PC-3 (cell line): ENCODE measurements around the gene MRAP.

ENCODE experiments used
- EZH2 ChIP-seq: fragments of 300-600 bp; sonication (generic); IDR thresholded peaks from one replicate; pipeline ENCODE4 v1.6.1; 2017; ENCODE audit warnings: antibody characterized with exemption, mild to moderate bottlenecking, low read length; ENCODE audit not compliant: unreplicated experiment
- TF ChIP-seq, protein P1 (sequence below): fragments of 300-600 bp; sonication (generic); conservative IDR thresholded peaks from 2 replicates; pipeline ENCODE4 v1.5.1; 2017; ENCODE audit warnings: antibody characterized with exemption, low read depth, mild to moderate bottlenecking, low read length

DNA sequence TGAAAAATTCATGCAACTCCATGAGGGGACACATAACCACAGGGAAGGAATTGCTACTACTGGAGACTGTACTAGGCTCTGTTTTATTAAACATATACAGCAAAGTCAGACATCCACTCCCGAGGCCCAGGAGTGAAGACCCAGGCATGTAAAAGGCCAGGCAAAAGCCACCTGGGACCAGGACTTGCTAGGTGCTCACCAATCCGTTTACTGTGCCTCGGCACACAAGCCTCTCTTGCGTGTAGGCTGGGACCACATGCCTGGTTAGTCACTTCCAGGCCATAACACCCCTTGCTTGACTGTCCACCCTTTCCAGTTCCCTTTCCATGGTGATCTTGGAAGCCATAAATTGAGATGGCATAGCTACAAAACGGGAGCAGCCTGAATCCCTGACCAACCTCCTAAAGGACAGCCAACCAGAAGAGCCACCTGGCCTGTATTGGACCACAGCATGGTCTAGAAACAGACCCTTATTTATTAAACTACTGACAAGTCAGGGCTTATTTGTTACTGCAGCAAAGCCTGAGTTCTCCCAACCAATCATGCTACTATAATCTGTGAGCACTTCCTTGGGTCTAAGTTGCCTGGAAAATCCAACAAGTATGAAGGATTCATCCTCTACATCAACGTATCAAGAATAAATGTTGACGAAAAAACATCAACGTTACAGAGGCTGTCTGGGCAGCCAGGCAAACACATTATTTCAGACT is 54.5 kb downstream of the MRAP start:
- TF ChIP-seq, protein P1, sequence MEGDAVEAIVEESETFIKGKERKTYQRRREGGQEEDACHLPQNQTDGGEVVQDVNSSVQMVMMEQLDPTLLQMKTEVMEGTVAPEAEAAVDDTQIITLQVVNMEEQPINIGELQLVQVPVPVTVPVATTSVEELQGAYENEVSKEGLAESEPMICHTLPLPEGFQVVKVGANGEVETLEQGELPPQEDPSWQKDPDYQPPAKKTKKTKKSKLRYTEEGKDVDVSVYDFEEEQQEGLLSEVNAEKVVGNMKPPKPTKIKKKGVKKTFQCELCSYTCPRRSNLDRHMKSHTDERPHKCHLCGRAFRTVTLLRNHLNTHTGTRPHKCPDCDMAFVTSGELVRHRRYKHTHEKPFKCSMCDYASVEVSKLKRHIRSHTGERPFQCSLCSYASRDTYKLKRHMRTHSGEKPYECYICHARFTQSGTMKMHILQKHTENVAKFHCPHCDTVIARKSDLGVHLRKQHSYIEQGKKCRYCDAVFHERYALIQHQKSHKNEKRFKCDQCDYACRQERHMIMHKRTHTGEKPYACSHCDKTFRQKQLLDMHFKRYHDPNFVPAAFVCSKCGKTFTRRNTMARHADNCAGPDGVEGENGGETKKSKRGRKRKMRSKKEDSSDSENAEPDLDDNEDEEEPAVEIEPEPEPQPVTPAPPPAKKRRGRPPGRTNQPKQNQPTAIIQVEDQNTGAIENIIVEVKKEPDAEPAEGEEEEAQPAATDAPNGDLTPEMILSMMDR: no peak
- TF ChIP-seq EZH2: no peak
